ENCODE results near the gene C5orf58.

Gene C5orf58

GRCh38 chr5:170283296-170283695 is 50.5 kb downstream of the C5orf58 start:
- no peak for DNase-seq (ENCODE audit: low read depth in 2 of 2)

- DNase-seq (ENCODE audit: low read depth in 2 of 2): no peak
Measured at GRCh38 chr5:170284231-170284630, 51.4 kb downstream of the C5orf58 start.

DNA sequence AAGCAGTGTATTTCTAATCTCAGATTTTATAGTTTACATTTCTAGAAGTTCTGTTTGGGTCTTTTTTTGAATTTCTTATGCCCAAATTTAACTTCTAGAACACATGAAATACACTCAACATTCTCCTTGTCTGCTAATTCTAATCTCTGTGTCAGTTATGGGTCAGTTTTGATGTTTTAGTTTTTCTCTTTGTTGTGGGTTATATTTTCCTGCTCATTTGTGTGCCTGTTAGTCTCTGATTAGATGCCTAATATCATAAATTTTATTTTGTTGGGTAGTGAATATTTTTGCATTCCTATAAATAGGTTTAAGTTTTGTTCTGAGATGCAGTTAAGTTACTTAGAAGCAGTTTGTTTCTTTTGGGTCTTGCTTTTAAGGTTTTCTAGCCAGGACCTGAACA is 52.4 kb downstream of the C5orf58 start:
- no peak for DNase-seq (ENCODE audit: low read depth in 2 of 2)

GRCh38 chr5:170286386-170286925 is 53.7 kb downstream of the C5orf58 start:
- no peak for DNase-seq (ENCODE audit: low read depth in 2 of 2)

DNA sequence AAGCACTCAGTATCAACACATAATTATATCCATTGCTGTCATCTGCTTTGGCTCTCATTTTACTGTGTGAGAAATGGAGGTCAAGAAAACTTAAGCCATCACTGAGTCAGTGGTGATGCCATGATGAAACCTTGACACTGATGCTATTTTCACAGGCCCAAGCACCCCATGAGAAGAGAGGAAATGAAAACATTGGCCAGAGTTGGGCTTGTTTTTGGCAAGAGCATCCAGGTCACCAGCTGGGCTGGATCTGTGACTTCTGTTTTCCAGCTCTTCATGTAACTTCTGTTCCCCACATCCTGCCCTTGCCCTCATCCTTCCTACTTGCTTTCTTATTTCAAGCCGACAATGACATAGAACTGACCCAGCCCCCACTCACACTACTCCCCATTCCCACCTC is 54.7 kb downstream of the C5orf58 start:
- DNase-seq (ENCODE audit: low read depth in 2 of 2): no peak

GRCh38 chr5:170288151-170288550 is 55.4 kb downstream of the C5orf58 start:
- no peak for DNase-seq (ENCODE audit: low read depth in 2 of 2)

DNA sequence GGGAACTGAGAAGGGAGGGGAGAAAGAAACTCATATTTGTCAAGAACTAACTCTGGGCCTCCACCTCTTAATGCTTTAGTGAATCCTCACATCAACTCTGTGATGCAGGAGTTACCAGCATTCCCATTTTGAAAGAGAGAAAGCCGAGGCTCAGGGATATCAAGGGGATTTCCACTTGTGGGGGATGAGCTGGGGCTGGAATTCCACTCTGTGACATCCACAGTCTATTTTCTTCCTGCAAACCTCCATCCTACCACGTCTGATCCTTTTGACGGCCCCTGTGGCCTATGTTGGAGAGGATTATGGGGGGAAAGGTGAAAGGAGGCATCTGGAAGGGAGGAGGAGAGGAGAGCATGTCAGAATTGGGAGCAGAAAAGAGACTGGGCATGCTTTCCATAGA is 55.8 kb downstream of the C5orf58 start:
- DNase-seq (ENCODE audit: low read depth in 2 of 2): no peak

DNA sequence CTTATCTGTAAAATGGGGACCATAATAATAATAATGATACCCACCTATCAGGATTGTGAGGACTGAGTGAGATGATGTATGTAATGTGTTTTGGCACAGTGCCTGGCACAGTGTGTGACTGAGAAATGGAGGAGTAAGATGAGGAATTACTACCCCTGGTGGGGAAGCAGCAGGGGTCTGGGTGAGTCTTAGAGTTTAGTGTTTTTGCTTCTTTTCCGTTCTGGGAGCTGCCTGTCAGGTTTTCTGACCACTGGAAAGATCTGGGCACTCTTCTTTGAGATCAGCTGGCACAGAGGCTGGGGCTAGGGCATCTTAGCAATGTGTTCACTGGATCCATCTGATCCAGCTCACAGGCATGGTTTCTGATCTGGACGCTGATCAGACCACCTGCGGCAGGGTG is 56.3 kb downstream of the C5orf58 start:
- no peak for DNase-seq (ENCODE audit: low read depth in 2 of 2)

DNA sequence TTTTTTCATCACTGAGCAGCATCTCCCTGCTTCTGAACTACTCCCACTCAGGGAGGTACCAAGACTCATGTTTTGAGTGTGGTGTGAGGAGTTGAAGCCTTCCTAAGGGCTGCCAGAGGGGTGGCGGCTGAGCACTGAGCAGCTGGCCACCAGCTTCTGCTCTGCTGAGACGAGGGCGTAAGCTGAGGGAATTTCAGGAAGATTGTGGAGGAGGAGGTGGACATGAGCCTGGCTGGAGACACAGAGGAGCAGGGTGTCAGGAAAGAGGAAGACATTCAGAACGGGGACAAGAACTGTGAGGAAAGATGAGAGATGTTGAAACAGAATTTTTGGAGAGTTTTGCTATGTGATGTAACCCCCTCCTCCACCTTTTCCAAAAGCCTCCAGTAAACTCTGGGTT is 57.0 kb downstream of the C5orf58 start:
- no peak for DNase-seq (ENCODE audit: low read depth in 2 of 2)

DNA sequence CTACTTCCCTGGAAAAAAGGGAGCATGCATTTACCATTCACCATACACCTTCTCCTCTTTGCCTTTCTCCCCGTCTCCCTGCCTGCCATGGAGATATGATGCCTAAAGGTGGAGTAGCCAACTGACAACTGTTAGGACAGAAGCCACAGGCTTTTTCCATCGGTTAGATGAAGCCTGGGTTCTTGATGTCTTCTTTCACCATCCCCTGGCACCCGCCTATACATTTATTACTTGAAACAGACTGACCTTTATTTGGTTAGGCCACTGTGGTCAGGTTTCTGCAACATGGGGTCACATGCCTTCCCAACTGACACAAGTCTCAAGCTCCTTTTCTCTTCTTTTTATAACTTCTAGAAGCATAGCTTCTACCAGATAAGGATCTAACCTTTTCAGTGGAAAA is 57.7 kb downstream of the C5orf58 start:
- no peak for DNase-seq (ENCODE audit: low read depth in 2 of 2)

DNA sequence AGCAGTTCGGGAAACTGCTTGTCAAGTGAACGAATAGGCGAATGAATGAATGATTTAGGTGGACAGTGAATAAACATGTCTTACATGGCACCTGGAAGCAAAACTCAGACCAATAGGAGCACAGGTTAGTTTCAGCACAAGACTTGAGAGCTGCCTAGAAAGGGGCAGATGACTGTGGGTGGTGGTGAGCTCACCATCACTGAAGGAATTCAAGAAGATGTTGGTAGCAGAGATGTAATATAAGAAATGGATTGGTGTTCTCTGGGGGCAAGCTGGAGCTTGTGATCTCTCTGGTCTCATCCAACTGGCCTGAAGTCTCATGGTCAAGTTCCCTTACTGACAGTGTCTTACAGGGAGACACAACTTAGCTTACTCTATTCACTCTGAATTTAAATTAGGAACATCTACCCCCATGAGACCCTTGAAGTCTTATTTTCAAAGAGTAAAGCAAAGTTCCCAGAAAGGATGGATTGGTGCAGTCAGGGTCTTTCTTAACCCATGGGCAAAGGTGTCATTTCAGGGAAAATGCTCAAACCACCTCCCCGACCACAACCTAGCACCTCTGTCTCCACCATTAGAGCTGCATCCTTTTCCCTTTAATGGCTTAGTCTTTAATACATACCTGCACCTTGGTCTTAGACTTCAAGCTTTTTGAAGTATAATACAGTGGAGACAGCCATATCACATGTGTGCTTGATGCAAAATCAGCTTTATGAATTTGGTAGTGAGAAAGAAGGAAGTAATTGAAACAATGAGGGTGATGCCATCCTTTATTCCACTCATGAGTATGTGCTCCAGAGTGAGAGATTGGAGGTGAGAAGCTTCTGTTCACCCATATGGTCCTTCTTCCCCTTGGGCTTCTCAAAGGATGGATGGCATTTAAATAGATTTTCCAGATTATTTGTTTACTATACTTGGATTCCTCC is 59.7 kb downstream of the C5orf58 start:
- DNase-seq (ENCODE audit: low read depth in 2 of 2): no peak

DNA sequence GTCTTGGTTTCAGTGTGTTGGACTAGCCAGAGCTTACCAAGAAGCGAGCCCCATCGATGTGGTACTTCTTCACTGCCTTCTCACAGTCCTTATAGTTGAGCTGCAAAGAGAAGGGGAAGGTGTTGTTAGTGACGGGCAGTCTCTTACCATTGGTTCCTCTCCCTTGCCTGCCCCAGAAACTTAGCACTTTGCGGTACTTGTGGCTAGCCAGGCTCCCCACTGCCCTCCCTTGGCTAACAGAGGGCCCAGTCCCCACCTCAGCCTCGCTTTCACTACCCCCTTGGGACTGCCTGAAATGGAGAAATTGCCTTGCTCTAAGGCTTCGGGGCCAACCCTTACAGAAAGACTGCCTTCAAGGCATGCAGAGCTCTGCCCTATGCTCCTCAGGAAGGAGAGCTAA is 60.5 kb downstream of the C5orf58 start:
- DNase-seq (ENCODE audit: low read depth in 2 of 2): peak; percentile 54 to 61

DNA sequence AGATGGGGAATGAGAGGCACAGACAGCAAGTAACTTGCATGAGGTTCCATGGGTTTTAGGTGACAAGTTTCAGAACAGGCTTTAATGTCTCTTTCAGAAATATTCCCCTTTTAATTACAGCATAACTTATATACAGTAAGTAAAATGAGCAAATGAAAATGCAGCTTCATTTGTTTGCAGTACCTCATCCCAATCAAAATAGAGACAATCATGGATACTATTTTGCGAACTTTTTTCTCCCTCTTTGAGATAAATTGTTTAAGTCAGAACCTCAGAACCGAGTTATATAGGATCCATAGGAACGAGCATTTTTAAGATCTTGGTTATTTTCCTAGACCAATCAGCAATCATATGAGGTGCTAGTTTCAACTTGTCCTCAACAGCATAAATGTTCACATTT is 61.3 kb downstream of the C5orf58 start:
- no peak for DNase-seq (ENCODE audit: low read depth in 2 of 2)

DNA sequence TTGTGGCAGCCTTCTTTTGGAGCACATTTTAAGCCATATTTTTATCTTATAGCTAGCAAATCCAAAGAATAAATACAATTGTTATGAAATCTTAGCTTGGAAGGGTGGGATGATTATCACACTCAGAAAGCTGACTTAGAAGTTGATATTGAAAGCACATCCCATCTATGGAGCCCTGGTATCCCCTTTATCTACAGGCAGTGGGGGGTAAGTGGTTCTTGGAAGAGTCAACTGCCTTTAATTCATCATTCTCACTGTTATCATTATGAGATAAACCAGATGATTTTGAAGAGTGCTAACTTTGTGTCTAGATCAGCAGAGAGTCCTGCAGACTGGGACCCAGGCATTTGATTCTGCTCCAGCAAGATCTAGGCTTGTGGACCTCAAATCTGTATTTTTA is 61.8 kb downstream of the C5orf58 start:
- DNase-seq (ENCODE audit: low read depth in 2 of 2): no peak
